ENCODE measurements around the gene LMOD2.

Gene LMOD2

GRCh38 chr7:123673752-123674398 is 18.2 kb downstream of the LMOD2 start:
- DNase-seq: no peak

- no peak for DNase-seq
These were observed 18.9 kb downstream of the LMOD2 start for GRCh38 chr7:123674399-123675180.

DNA sequence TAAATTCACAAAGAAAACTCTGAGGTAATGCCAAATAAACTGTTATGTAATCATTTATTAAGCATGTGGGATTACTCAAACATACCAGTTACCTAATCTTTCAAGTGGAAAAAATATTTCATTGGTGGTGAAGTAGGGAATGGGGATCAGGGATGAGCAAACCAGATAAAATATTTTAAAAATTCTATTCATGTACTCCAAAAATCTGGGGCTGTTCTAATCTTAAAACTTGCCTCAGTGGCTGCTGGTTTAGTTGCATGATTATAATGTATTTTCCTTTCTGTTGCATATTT is 19.5 kb downstream of the LMOD2 start:
- no peak for DNase-seq

GRCh38 chr7:123677061-123677715 is 21.5 kb downstream of the LMOD2 start:
- no peak for DNase-seq

GRCh38 chr7:123679614-123680013 is 23.9 kb downstream of the LMOD2 start:
- DNase-seq: no peak

- DNase-seq: no peak
These were observed 24.9 kb downstream of the LMOD2 start for GRCh38 chr7:123680580-123680979.

- no peak for DNase-seq
These were observed 25.9 kb downstream of the LMOD2 start for GRCh38 chr7:123681561-123681960.

DNA sequence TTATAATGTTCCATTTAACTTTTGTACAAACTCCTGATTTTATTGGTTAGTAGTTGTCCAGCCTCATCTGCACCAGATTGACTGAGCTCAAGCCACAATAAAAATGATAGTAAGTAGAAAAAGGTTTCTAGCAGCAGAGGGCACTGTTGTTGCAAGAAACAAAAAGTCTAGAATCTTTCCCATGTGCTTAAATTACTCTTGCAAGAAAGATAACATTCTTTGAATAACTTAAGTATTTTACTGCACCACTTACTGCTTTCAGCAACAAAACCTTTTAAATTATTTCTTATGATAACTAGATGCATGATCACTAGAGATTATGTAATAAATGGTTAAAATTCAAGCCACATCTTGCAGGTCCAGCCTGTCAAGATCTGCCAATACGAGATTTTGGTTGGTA is 27.0 kb downstream of the LMOD2 start:
- peak; percentile 78 for DNase-seq

- DNase-seq: no peak
These were observed 31.5 kb downstream of the LMOD2 start for GRCh38 chr7:123687161-123687560.

DNA sequence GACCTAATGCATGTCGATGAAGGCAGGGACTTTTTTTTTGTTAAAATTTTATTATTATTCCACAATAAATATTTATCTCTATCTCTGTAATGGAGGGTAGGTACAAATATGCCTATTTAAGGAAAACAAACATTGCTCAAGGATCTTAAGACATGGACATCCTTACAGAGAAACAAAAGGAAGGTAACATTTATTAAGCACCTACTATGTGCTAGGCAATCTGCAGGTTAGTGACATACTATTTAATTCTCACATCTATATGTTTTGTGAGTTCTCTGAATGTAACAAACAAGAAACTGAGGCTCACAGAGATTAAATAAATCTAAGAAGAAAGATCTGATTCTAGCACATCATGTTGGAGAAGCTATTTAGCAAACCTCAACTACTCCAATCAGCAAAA is 32.1 kb downstream of the LMOD2 start:
- DNase-seq: no peak

DNA sequence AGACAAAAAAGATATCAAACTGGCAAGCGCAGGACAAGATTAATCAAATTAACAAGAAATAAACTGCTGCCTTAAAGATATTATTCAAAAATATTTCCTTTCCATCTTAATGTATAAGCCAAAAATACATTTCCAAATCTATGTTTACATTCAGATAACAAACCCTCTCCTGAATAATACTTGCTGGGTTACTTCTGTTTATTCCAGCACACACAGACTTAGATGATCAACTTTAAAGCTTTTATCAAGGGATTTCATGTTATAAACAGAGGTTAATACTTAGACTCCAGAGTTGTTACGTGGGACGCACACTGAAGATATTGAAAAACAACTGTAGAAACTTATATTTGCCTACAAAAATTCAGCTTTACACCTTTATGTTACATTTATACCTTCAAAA is 33.6 kb downstream of the LMOD2 start:
- no peak for DNase-seq

DNA sequence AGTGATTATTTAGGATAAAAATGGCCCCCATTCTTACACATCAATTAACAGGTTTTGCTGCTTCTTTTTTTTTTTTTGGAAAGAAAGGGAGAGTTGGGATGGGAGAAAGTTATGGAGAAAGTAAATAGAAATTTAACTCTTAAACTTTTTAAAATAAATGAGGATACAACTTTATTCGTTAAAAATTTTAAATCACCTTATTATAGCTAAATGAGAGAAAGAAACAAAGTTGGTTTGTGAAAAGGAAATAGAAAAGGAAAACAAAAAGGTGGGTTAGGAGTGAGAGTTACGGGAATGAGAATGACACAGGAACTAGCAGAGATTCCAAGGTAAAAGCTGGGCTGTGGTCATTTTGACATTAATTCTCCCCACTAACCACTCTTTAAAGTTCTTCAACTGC is 34.9 kb downstream of the LMOD2 start:
- no peak for DNase-seq

DNA sequence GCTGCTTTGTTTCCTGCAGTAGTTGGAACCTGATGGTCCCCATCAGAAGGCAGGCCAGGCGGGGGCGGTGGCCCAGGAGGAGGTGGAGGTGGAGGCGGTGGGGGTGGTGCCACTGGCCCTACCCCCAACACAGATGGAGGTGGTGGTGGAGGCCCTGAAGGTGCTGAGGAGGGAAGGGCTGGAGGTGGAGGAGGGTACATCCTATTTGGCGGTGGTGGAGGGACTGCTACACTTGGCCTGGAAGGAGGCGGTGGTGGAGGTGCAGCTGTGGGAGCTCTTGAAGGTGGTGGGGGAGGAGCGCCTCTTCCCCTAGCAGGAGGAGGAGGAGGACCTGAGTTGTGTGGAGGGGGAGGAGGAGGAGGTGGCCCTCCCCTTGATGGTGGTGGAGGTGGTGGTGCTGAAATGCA is 36.8 kb downstream of the LMOD2 start:
- no peak for DNase-seq

GRCh38 chr7:123695944-123696677 is 40.4 kb downstream of the LMOD2 start:
- DNase-seq: no peak

GRCh38 chr7:123705211-123705901 is 49.7 kb downstream of the LMOD2 start:
- DNase-seq: no peak

GRCh38 chr7:123709525-123709924 is 53.9 kb downstream of the LMOD2 start:
- no peak for DNase-seq

DNA sequence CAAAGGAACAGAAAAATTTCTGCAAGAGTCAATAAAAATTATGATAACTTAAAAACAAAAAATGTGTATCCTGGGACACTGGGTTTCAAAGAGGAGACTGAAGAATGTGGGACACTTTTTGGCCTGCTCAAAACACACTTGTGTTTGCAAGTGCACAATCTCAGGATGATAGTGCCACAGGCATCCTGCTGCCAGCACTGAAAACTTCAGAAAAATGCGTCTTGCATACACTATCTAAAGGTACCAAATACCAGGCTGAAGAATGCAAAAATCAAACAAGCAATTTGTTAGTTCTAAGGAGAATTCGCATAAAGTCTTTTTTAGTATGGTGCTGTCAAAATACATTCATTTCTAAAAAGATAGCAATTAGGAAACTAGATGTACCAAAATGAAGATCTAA is 55.0 kb downstream of the LMOD2 start:
- DNase-seq: no peak

DNA sequence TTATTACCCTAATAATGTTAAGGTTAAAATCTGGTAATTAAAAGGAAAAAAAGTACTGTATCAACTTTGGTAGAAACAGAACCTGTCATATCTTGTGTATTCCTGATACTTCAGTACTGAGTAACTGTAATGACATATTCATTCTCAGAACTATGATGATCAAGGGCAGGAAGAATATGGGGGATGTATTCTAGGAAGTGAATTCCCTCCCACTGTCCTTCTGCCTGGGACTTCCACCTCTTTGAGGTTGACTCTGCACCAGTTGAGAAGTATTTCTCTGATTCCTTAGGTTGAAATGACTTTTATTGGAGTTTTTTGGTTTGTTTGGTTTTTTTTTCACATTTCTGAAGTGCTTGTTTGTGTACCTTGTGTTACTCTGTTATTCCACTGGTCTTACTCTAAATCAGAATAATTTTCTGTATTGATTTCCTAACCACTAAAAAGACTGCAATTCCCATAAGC is 56.2 kb downstream of the LMOD2 start:
- DNase-seq: peak; percentile 14

DNA sequence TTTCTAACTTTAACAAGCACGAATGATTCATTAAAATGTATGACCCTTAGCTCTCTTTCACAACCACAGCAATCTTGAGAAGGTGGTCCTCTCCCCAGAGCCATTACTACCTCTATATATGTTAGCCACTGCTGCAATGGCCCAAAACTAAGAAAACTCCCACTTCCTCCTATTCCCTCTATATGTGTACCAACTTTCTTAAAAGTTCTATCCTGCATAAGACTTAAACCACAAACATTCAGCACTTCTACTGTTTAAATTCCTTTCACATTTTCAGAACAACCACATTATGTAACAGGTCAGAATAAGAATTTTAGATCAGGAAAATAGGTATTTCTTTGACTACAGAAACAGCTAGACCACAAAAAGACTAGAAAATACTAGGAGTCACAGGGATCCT is 57.0 kb downstream of the LMOD2 start:
- no peak for DNase-seq
